GM18868 (cell line): ENCODE data around the gene LIN7C.

Source experiments
- ATAC-seq: cut with Tn5 transposase; IDR thresholded peaks from one replicate; pipeline ENCODE4 v1.9.1; 2021; ENCODE audit warnings: mild to moderate bottlenecking, moderate library complexity; ENCODE audit not compliant: unreplicated experiment

Gene LIN7C

GRCh38 chr11:27470826-27471588 is 35.6 kb downstream of the LIN7C start:
- ATAC-seq: no peak

- ATAC-seq: no peak
Measured at GRCh38 chr11:27470166-27470565, 36.4 kb downstream of the LIN7C start.

- no peak for ATAC-seq
Measured at GRCh38 chr11:27468995-27469695, 37.4 kb downstream of the LIN7C start.

- ATAC-seq: no peak
Measured at GRCh38 chr11:27468209-27468994, 38.2 kb downstream of the LIN7C start.

- no peak for ATAC-seq
Measured at GRCh38 chr11:27467181-27467913, 39.2 kb downstream of the LIN7C start.

- ATAC-seq: no peak
Measured at GRCh38 chr11:27466363-27466762, 40.2 kb downstream of the LIN7C start.

- no peak for ATAC-seq
Measured at GRCh38 chr11:27465629-27466028, 40.9 kb downstream of the LIN7C start.

- ATAC-seq: no peak
Measured at GRCh38 chr11:27464909-27465308, 41.7 kb downstream of the LIN7C start.

- no peak for ATAC-seq
Measured at GRCh38 chr11:27464289-27464696, 42.3 kb downstream of the LIN7C start.

GRCh38 chr11:27462543-27462942 is 44.0 kb downstream of the LIN7C start:
- ATAC-seq: no peak

GRCh38 chr11:27460158-27460978 is 46.2 kb downstream of the LIN7C start:
- no peak for ATAC-seq

- no peak for ATAC-seq
Measured at GRCh38 chr11:27459191-27459590, 47.4 kb downstream of the LIN7C start.

- no peak for ATAC-seq
Measured at GRCh38 chr11:27458182-27458581, 48.4 kb downstream of the LIN7C start.

- ATAC-seq: no peak
Measured at GRCh38 chr11:27456795-27457329, 49.7 kb downstream of the LIN7C start.

- ATAC-seq: no peak
Measured at GRCh38 chr11:27456140-27456794, 50.3 kb downstream of the LIN7C start.

GRCh38 chr11:27455667-27456066 is 50.9 kb downstream of the LIN7C start:
- ATAC-seq: no peak

GRCh38 chr11:27453701-27454100 is 52.9 kb downstream of the LIN7C start:
- ATAC-seq: no peak

GRCh38 chr11:27452147-27452546 is 54.4 kb downstream of the LIN7C start:
- no peak for ATAC-seq

GRCh38 chr11:27451244-27451965 is 55.2 kb downstream of the LIN7C start:
- no peak for ATAC-seq
